ENCODE results near the gene PLPP1. TPM values are rescaled to one million over a fixed set of nuclear protein-coding genes. Genes with fewer than 3 reads are reported as not detected.
A peak's percentile ranks its signal among the peaks of the same experiment; 100 is the strongest.
"Not testable (repeated sequence)": the region's sequence is repeated elsewhere in the genome, so short reads cannot be mapped to it uniquely, and the experiment has no call there.

The PLPP1 gene
- total and polyA plus RNA-seq, 4 donors: 23.4 to 149 (median 68.7) TPM

GRCh38 chr5:55507574-55507973 is 27.2 kb downstream of the PLPP1 start:
- Histone ChIP-seq H3K27me3 (ENCODE audit: control insufficient read depth in 4 of 4, insufficient read depth in 4 of 4, low read length in 3 of 4) (no peaks in the 10 kb centered on the region), H3K27ac (ENCODE audit: low read depth in 1 of 2, low read length in 2 of 2) (peak overlapping the region in 1 of 2 donors; percentile 48), H3K36me3 (ENCODE audit: control insufficient read depth in 4 of 4, insufficient read depth in 3 of 4, low read depth in 1 of 4, low read length in 3 of 4) (no peaks in the 10 kb centered on the region), H3K4me1 (ENCODE audit: control insufficient read depth in 4 of 4, insufficient read depth in 4 of 4, low read length in 3 of 4) (peaks cover 12 to 30% (median 29%) of the 10 kb centered on the region in 4 donors), H3K9ac (ENCODE audit: low read depth in 1 of 2, low read length in 2 of 2) (peak overlapping the region in 1 of 2 donors; percentile 53), H3K9me3 (ENCODE audit: control insufficient read depth in 4 of 4, low read length in 3 of 4) (no peaks in the 10 kb centered on the region), H3K4me3 (ENCODE audit: low read depth in 1 of 3, low read length in 3 of 3) (no peak overlapping the region)
- no peak for DNase-seq (ENCODE audit: low spot score)
- WGBS: 42% methylated on average over 2 of the region's 2 CpGs
- TF ChIP-seq EGR1 (IDR thresholded peaks at IDR 0.05; ENCODE audit: low read depth in 2 of 2): no peak
- TF ChIP-seq RXRA (IDR thresholded peaks at IDR 0.05): peak in 1 of 2 donors; percentile 23
- TF ChIP-seq MAX (IDR thresholded peaks at IDR 0.05): no peak
- TF ChIP-seq FOXA2 (IDR thresholded peaks at IDR 0.05): no peak
- peak; percentile 68 to 75 for TF ChIP-seq HNF4A (conservative IDR thresholded peaks at IDR 0.05)

- H3K36me3 ChIP-seq (ENCODE audit: control insufficient read depth in 4 of 4, insufficient read depth in 3 of 4, low read depth in 1 of 4, low read length in 3 of 4); H3K27me3 ChIP-seq (ENCODE audit: control insufficient read depth in 4 of 4, insufficient read depth in 4 of 4, low read length in 3 of 4); H3K9ac ChIP-seq (ENCODE audit: low read depth in 1 of 2, low read length in 2 of 2); DNase-seq (ENCODE audit: low spot score); H3K27ac ChIP-seq (ENCODE audit: low read depth in 1 of 2, low read length in 2 of 2); H3K9me3 ChIP-seq (ENCODE audit: control insufficient read depth in 4 of 4, low read length in 3 of 4); H3K4me3 ChIP-seq (ENCODE audit: low read depth in 1 of 3, low read length in 3 of 3): not testable (repeated sequence)
- 91% methylated on average over 6 of the region's 6 CpGs for WGBS
- H3K4me1 ChIP-seq (ENCODE audit: control insufficient read depth in 4 of 4, insufficient read depth in 4 of 4, low read length in 3 of 4): peaks cover 11 to 25% (median 22%) of the 10 kb centered on the region in 4 donors
Observed at GRCh38 chr5:55505711-55506110, 29.1 kb downstream of the PLPP1 start.

GRCh38 chr5:55503917-55504316 is 30.8 kb downstream of the PLPP1 start:
- H3K9ac ChIP-seq (ENCODE audit: low read depth in 1 of 2, low read length in 2 of 2); H3K27ac ChIP-seq (ENCODE audit: low read depth in 1 of 2, low read length in 2 of 2); H3K36me3 ChIP-seq (ENCODE audit: control insufficient read depth in 4 of 4, insufficient read depth in 3 of 4, low read depth in 1 of 4, low read length in 3 of 4); H3K27me3 ChIP-seq (ENCODE audit: control insufficient read depth in 4 of 4, insufficient read depth in 4 of 4, low read length in 3 of 4); H3K4me3 ChIP-seq (ENCODE audit: low read depth in 1 of 3, low read length in 3 of 3); DNase-seq (ENCODE audit: low spot score); H3K9me3 ChIP-seq (ENCODE audit: control insufficient read depth in 4 of 4, low read length in 3 of 4): not testable (repeated sequence)
- 98% methylated on average over 7 of the region's 7 CpGs for WGBS
- peaks cover 6 to 15% (median 12%) of the 10 kb centered on the region in 4 donors for H3K4me1 ChIP-seq (ENCODE audit: control insufficient read depth in 4 of 4, insufficient read depth in 4 of 4, low read length in 3 of 4)

GRCh38 chr5:55502759-55503158 is 32.0 kb downstream of the PLPP1 start:
- no peak for DNase-seq (ENCODE audit: low spot score)
- no peaks in the 10 kb centered on the region for H3K27me3 ChIP-seq (ENCODE audit: control insufficient read depth in 4 of 4, insufficient read depth in 4 of 4, low read length in 3 of 4)
- H3K27ac ChIP-seq (ENCODE audit: low read depth in 1 of 2, low read length in 2 of 2): no peak overlapping the region
- no peak overlapping the region for H3K4me3 ChIP-seq (ENCODE audit: low read depth in 1 of 3, low read length in 3 of 3)
- no peaks in the 10 kb centered on the region for H3K36me3 ChIP-seq (ENCODE audit: control insufficient read depth in 4 of 4, insufficient read depth in 3 of 4, low read depth in 1 of 4, low read length in 3 of 4)
- H3K9me3 ChIP-seq (ENCODE audit: control insufficient read depth in 4 of 4, low read length in 3 of 4): no peaks in the 10 kb centered on the region
- no peak overlapping the region for H3K9ac ChIP-seq (ENCODE audit: low read depth in 1 of 2, low read length in 2 of 2)
- 87% methylated on average over 3 of the region's 3 CpGs for WGBS
- peaks cover 3 to 21% (median 12%) of the 10 kb centered on the region in 4 donors for H3K4me1 ChIP-seq (ENCODE audit: control insufficient read depth in 4 of 4, insufficient read depth in 4 of 4, low read length in 3 of 4)
- no peak for TF ChIP-seq ATF3 (IDR thresholded peaks at IDR 0.05)
- no peak for TF ChIP-seq REST (IDR thresholded peaks at IDR 0.05)
- no peak for TF ChIP-seq TAF1 (conservative IDR thresholded peaks at IDR 0.05)
- TF ChIP-seq HNF4G (IDR thresholded peaks at IDR 0.05): no peak
- TF ChIP-seq NR2F2 (IDR thresholded peaks at IDR 0.05): no peak
- no peak for TF ChIP-seq CTCF (IDR thresholded peaks at IDR 0.05; ENCODE audit: low read depth, low read length, missing input control)
- TF ChIP-seq ZBTB33 (IDR thresholded peaks at IDR 0.05): no peak
- TF ChIP-seq SP1 (IDR thresholded peaks at IDR 0.05): no peak
- no peak for TF ChIP-seq FOXA1 (IDR thresholded peaks at IDR 0.05)
- TF ChIP-seq YY1 (IDR thresholded peaks at IDR 0.05): no peak
- no peak for TF ChIP-seq EGR1 (IDR thresholded peaks at IDR 0.05; ENCODE audit: low read depth in 2 of 2)
- TF ChIP-seq MAX (IDR thresholded peaks at IDR 0.05): no peak
- no peak for TF ChIP-seq GABPA (IDR thresholded peaks at IDR 0.05 in 1 of 2, conservative IDR thresholded peaks at IDR 0.05 in 1 of 2)
- TF ChIP-seq RXRA (IDR thresholded peaks at IDR 0.05): no peak
- no peak for TF ChIP-seq FOXA2 (IDR thresholded peaks at IDR 0.05)
